Measurements from ENCODE around the gene SPSB2. TPM values are rescaled to one million over a fixed set of nuclear protein-coding genes. Genes with fewer than 3 reads are reported as not detected.

The SPSB2 gene
- total and polyA plus RNA-seq, 9 of the 15 experiments (the other 6 are each of a cell fraction or from before 2014, with no cell fraction given) = 0.10 to 10.6 (median 1.9) TPM

DNA sequence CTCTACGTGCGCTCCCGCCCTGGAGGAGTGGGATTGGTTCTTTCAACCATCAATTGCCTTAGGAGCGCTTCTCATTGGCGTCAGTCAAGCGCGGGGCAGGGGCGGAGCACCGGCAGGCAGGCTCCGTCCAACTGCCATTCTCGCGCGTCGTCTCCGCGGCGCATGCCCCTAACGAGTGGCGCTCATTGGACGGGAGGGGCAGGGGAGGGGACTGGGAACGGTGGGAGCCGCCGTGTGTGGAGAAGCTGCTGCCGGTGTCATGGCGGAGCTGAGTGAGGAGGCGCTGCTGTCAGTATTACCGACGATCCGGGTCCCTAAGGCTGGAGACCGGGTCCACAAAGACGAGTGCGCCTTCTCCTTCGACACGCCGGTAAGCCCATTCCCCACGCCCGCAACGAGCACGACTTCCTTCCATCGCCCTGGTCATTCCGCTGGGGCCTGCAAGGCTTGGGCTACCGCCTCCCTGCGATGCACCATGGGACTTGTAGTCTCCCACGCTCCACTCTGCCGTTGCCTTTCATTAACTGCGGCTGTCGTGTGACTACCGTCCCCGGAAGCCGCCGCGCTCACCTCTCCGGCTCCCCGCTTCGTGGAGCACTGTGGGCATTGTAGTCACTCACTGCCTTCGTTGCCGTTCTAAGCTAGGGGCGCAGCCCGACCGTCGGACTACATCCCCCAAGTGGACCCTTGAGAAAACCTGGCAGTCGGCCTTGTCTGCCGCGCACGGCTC is 21.0 kb downstream of the SPSB2 start, which contains the start of gene USP5 (continued):
- TF ChIP-seq ZNF280B (CRISPR knock-in tag; IDR thresholded peaks at IDR 0.05) (no peak), TCFL5 (CRISPR knock-in tag; conservative IDR thresholded peaks at IDR 0.05) (peak; percentile 68; the same call in 1 of the 2 replicates), MAX (CRISPR knock-in tag; IDR thresholded peaks at IDR 0.05) (peak; percentile 75), ZNF175 (CRISPR knock-in tag; IDR thresholded peaks at IDR 0.05; ENCODE audit: low read depth) (peak; percentile 98), ZNF274 (IDR thresholded peaks at IDR 0.05; ENCODE audit: borderline replicate concordance, low read depth, low read length) (no peak), ZNF143 (CRISPR knock-in tag; IDR thresholded peaks at IDR 0.05) (peak; percentile 100), SUPT5H (IDR thresholded peaks at IDR 0.05) (peak; percentile 80), ZNF174 (CRISPR knock-in tag; IDR thresholded peaks at IDR 0.05) (no peak), BHLHE40 (IDR thresholded peaks at IDR 0.05; ENCODE audit: low read length) (peak; percentile 54; the same call in 1 of the 2 replicates), ZNF766 (CRISPR knock-in tag; conservative IDR thresholded peaks at IDR 0.05) (peak; percentile 98), THRAP3 (IDR thresholded peaks at IDR 0.05; ENCODE audit: borderline replicate concordance) (no peak)
- TF ChIP-seq, protein P1, sequence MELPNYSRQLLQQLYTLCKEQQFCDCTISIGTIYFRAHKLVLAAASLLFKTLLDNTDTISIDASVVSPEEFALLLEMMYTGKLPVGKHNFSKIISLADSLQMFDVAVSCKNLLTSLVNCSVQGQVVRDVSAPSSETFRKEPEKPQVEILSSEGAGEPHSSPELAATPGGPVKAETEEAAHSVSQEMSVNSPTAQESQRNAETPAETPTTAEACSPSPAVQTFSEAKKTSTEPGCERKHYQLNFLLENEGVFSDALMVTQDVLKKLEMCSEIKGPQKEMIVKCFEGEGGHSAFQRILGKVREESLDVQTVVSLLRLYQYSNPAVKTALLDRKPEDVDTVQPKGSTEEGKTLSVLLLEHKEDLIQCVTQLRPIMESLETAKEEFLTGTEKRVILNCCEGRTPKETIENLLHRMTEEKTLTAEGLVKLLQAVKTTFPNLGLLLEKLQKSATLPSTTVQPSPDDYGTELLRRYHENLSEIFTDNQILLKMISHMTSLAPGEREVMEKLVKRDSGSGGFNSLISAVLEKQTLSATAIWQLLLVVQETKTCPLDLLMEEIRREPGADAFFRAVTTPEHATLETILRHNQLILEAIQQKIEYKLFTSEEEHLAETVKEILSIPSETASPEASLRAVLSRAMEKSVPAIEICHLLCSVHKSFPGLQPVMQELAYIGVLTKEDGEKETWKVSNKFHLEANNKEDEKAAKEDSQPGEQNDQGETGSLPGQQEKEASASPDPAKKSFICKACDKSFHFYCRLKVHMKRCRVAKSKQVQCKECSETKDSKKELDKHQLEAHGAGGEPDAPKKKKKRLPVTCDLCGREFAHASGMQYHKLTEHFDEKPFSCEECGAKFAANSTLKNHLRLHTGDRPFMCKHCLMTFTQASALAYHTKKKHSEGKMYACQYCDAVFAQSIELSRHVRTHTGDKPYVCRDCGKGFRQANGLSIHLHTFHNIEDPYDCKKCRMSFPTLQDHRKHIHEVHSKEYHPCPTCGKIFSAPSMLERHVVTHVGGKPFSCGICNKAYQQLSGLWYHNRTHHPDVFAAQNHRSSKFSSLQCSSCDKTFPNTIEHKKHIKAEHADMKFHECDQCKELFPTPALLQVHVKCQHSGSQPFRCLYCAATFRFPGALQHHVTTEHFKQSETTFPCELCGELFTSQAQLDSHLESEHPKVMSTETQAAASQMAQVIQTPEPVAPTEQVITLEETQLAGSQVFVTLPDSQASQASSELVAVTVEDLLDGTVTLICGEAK (IDR thresholded peaks at IDR 0.05) = peak; percentile 93
- TF ChIP-seq, protein P1 (CRISPR knock-in tag; IDR thresholded peaks at IDR 0.05) = no peak
- TF ChIP-seq, protein P2, sequence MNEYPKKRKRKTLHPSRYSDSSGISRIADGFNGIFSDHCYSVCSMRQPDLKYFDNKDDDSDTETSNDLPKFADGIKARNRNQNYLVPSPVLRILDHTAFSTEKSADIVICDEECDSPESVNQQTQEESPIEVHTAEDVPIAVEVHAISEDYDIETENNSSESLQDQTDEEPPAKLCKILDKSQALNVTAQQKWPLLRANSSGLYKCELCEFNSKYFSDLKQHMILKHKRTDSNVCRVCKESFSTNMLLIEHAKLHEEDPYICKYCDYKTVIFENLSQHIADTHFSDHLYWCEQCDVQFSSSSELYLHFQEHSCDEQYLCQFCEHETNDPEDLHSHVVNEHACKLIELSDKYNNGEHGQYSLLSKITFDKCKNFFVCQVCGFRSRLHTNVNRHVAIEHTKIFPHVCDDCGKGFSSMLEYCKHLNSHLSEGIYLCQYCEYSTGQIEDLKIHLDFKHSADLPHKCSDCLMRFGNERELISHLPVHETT (CRISPR knock-in tag; conservative IDR thresholded peaks at IDR 0.05 in 1 of 2, IDR thresholded peaks at IDR 0.05 in 1 of 2) = peak in 1 of 2 experiments; percentile 92; a peak in 2 of 4 replicates

Measured in K562 (cell line).